H9 (cell line): ENCODE results near the gene KRT78. TPM values are rescaled to one million over a fixed set of nuclear protein-coding genes. Genes with fewer than 3 reads are reported as not detected.

Source experiments
- DNase-seq: peaks from one replicate; pipeline ENCODE4 v3.0.0-alpha.2; 2017
- H2AFZ ChIP-seq: one replicate; pipeline ENCODE4 v1.6.1; 2013; ENCODE audit warnings: mild to moderate bottlenecking, low read length, control low read depth, moderate library complexity
- H2AK5ac ChIP-seq: 2 replicates; pipeline ENCODE4 v1.6.1; 2013; ENCODE audit warnings: low read length, control low read depth, mixed read lengths; ENCODE audit not compliant: insufficient read length
- H2BK120ac ChIP-seq: one replicate; pipeline ENCODE4 v1.6.1; 2013; ENCODE audit warnings: low read depth, mild to moderate bottlenecking, low read length, control low read depth, inconsistent platforms; ENCODE audit not compliant: poor library complexity, severe bottlenecking
- H2BK12ac ChIP-seq: 2 replicates; pipeline ENCODE4 v1.6.1; 2013; ENCODE audit warnings: low read length, control low read depth, mixed read lengths, low read depth; ENCODE audit not compliant: insufficient read length
- H2BK15ac ChIP-seq: 2 replicates; pipeline ENCODE4 v1.6.1; 2013; ENCODE audit warnings: low read depth, low read length, control low read depth
- H2BK20ac ChIP-seq: one replicate; pipeline ENCODE4 v1.6.1; 2013; ENCODE audit warnings: low read depth, mild to moderate bottlenecking, low read length, control low read depth, inconsistent platforms; ENCODE audit not compliant: poor library complexity, severe bottlenecking
- H2BK5ac ChIP-seq: 2 replicates; pipeline ENCODE4 v1.6.1; 2013; ENCODE audit warnings: low read length, control low read depth, mixed read lengths; ENCODE audit not compliant: insufficient read length
- H3K14ac ChIP-seq: 2 replicates; pipeline ENCODE4 v1.6.1; 2013; ENCODE audit warnings: low read length, control low read depth; ENCODE audit not compliant: insufficient read depth
- H3K18ac ChIP-seq: 2 replicates; pipeline ENCODE4 v1.6.1; 2013; ENCODE audit warnings: low read depth, mild to moderate bottlenecking, mixed read lengths, low read length, control low read depth; ENCODE audit not compliant: insufficient read length
- H3K23ac ChIP-seq: 2 replicates; pipeline ENCODE4 v1.6.1; 2013; ENCODE audit warnings: low read length, control low read depth, mixed read lengths, low read depth; ENCODE audit not compliant: insufficient read length
- H3K23me2 ChIP-seq: 2 replicates; pipeline ENCODE4 v1.6.1; 2013; ENCODE audit warnings: low read depth, mild to moderate bottlenecking, mixed read lengths, low read length, control low read depth; ENCODE audit not compliant: insufficient read length, poor library complexity, severe bottlenecking
- H3K27ac ChIP-seq: 2 replicates; pipeline ENCODE4 v1.5.1; 2013; ENCODE audit warnings: low read length, control low read depth, mixed read lengths, low read depth; ENCODE audit not compliant: insufficient read length
- H3K27me3 ChIP-seq: 2 replicates; pipeline ENCODE4 v1.6.1; 2013; ENCODE audit warnings: low read length, control low read depth, inconsistent platforms; ENCODE audit not compliant: insufficient read depth
- H3K4ac ChIP-seq: 2 replicates; pipeline ENCODE4 v1.6.1; 2013; ENCODE audit warnings: low read depth, mild to moderate bottlenecking, control low read depth, inconsistent platforms, low read length, moderate library complexity
- H3K4me1 ChIP-seq: 2 replicates; pipeline ENCODE4 v1.6.1; 2013; ENCODE audit warnings: low read length, control low read depth, inconsistent platforms; ENCODE audit not compliant: insufficient read depth
- H3K4me2 ChIP-seq: 2 replicates; pipeline ENCODE4 v1.6.1; 2013; ENCODE audit warnings: low read length, control low read depth, mixed read lengths; ENCODE audit not compliant: insufficient read length, insufficient read depth
- H3K56ac ChIP-seq: 2 replicates; pipeline ENCODE4 v1.6.1; 2013; ENCODE audit warnings: low read depth, mild to moderate bottlenecking, mixed read lengths, low read length, control low read depth; ENCODE audit not compliant: insufficient read length
- H3K79me1 ChIP-seq: 2 replicates; pipeline ENCODE4 v1.6.1; 2013; ENCODE audit warnings: low read depth, mild to moderate bottlenecking, moderate library complexity, low read length, control low read depth, inconsistent platforms; ENCODE audit not compliant: insufficient read depth, poor library complexity, severe bottlenecking
- H3K79me2 ChIP-seq: 2 replicates; pipeline ENCODE4 v1.6.1; 2013; ENCODE audit warnings: low read length, control low read depth, inconsistent platforms; ENCODE audit not compliant: insufficient read depth
- H3K9ac ChIP-seq: 2 replicates; pipeline ENCODE4 v1.6.1; 2013; ENCODE audit warnings: low read length, control low read depth, mixed read lengths; ENCODE audit not compliant: insufficient read length; ENCODE audit errors: extremely low read depth
- H3K9me3 ChIP-seq: one replicate; pipeline ENCODE4 v1.6.1; 2013; ENCODE audit warnings: low read depth, low read length, inconsistent platforms; ENCODE audit not compliant: control insufficient read depth
- H3T11ph ChIP-seq: one replicate; pipeline ENCODE4 v1.6.1; 2013; ENCODE audit warnings: mild to moderate bottlenecking, low read length, control low read depth, inconsistent platforms
- H4K20me1 ChIP-seq: one replicate; pipeline ENCODE4 v1.6.1; 2013; ENCODE audit not compliant: control insufficient read depth, insufficient read length, insufficient read depth
- H4K5ac ChIP-seq: 2 replicates; pipeline ENCODE4 v1.6.1; 2013; ENCODE audit warnings: low read depth, mild to moderate bottlenecking, mixed read lengths, low read length, control low read depth; ENCODE audit not compliant: insufficient read length
- H4K8ac ChIP-seq: replicated peaks from 2 replicates; pipeline ENCODE4 v1.6.1; 2013; ENCODE audit warnings: low read length, control low read depth, mixed read lengths, low read depth; ENCODE audit not compliant: insufficient read length
- H4K91ac ChIP-seq: 2 replicates; pipeline ENCODE4 v1.6.1; 2013; ENCODE audit warnings: low read depth, mild to moderate bottlenecking, moderate library complexity, mixed read lengths, low read length, control low read depth; ENCODE audit not compliant: insufficient read length
- H3K27ac Mint-ChIP-seq, 3 experiments: 2 replicates in 2 of 3; 3 replicates in 1 of 3; pipeline ENCODE4 v1.8.0; 2020 to 2021; ENCODE audit warnings: mixed read lengths in 3 of 3, mild to moderate bottlenecking in 1 of 3, moderate library complexity in 1 of 3
- H3K27me3 Mint-ChIP-seq: 2 replicates; pipeline ENCODE4 v1.8.0; 2021; ENCODE audit warnings: low read depth, mild to moderate bottlenecking, moderate library complexity, mixed read lengths
- H3K36me3 Mint-ChIP-seq, 3 experiments: 2 replicates in 2 of 3; 3 replicates in 1 of 3; pipeline ENCODE4 v1.8.0; 2020 to 2021; ENCODE audit warnings: low read depth in 3 of 3, mixed read lengths in 3 of 3; ENCODE audit not compliant: insufficient read depth in 1 of 3
- H3K4me1 Mint-ChIP-seq, 2 experiments: 2 replicates each; pipeline ENCODE4 v1.8.0; 2020; ENCODE audit warnings: mixed read lengths in 2 of 2
- H3K4me3 Mint-ChIP-seq, 2 experiments: 2 replicates in 1 of 2; 3 replicates in 1 of 2; pipeline ENCODE4 v1.8.0; 2020 to 2021; ENCODE audit warnings: mild to moderate bottlenecking in 2 of 2, mixed read lengths in 2 of 2, moderate library complexity in 1 of 2
- H3K9me3 Mint-ChIP-seq, 2 experiments: 2 replicates in 1 of 2; 3 replicates in 1 of 2; pipeline ENCODE4 v1.8.0; 2020; ENCODE audit warnings: mild to moderate bottlenecking in 2 of 2, mixed read lengths in 2 of 2, moderate library complexity in 1 of 2
- CTCF ChIP-seq: fragments of 200-600 bp; sonication (generic); conservative IDR thresholded peaks from 3 replicates; pipeline ENCODE4 v1.8.0; 2021; ENCODE audit warnings: antibody characterized with exemption, mild to moderate bottlenecking
- WGBS: extraction: QIAGEN DNeasy Blood & Tissue Kit; methylation state at CpG from one replicate; pipeline ENCODE4 v1.1.7; 2013; ENCODE audit warnings: missing lambda C conversion rate, low lambda C conversion rate, mixed read lengths; ENCODE audit not compliant: insufficient read length; ENCODE audit errors: extremely low coverage; 5-methylcytosine and 5-hydroxymethylcytosine counted together
- total RNA-seq: library from RNA; stranded (reverse); gene quantifications from 2 replicates; pipeline ENCODE4 v1.2.1, GENCODE V29; 2021

KRT78 gene
- total RNA-seq, 1 experiment from 2014 or later = not detected

DNA sequence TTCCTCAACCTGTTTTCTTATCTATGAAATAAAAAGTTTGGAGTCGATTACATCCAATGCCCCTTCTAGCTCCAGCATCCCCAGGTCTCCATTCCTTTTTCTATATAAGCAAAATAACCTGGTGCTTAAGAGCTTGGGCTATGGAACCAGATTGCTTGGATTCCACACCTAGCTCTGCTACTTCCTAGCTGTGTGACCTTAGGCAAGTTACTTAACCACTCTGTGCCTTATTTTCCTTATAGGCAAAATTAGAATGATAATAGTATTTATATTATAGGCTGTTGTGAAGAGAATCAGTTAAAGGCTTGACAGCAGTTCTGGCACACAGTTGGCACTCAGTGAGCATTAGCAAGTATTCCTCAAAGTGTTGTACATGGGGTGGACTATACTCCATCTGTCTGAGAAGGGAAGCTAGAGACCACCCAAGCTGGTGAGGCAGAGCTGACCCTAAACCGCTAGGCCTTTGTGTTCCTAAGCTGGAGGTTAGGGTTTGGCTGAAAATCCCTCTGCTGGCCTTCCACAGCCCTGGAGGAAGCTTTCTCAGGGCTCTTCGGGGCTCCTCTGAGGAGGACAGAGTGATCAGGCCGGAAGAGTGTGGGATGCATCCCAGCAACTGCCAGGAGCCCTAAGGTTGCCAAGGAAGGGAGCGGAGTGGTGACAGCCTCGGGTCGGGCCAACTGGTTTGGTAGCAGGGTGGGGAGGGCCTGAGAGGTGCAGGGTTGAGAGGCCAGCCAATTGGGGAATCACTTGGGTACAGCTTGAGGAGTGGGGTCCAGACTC lies 28.9 kb downstream of the KRT78 start:
- Histone ChIP-seq H3K27ac (no peak overlapping the region), H3K79me1 (no peaks in the 10 kb centered on the region), H2AFZ (no peak overlapping the region), H3K14ac (no peak overlapping the region), H2BK5ac (no peak overlapping the region), H4K20me1 (no peaks in the 10 kb centered on the region), H4K91ac (no peak overlapping the region), H3K9me3 (no peaks in the 10 kb centered on the region), H2BK12ac (no peak overlapping the region), H2BK15ac (no peak overlapping the region), H3K79me2 (no peaks in the 10 kb centered on the region), H3T11ph (no peak overlapping the region), H2BK120ac (no peak overlapping the region), H3K9ac (no peak overlapping the region), H4K8ac (no peak overlapping the region), H3K23me2 (no peaks in the 10 kb centered on the region), H3K4ac (no peak overlapping the region), H4K5ac (no peak overlapping the region), H3K23ac (no peak overlapping the region), H3K27me3 (no peaks in the 10 kb centered on the region), H3K4me2 (no peak overlapping the region), H2AK5ac (no peak overlapping the region), H2BK20ac (no peak overlapping the region), H3K18ac (no peak overlapping the region), H3K56ac (no peak overlapping the region), H3K4me1 (no peaks in the 10 kb centered on the region)
- no peak overlapping the region for H3K4me3 Mint-ChIP-seq
- no peaks in the 10 kb centered on the region; a peak in 1 of 7 replicates for H3K36me3 Mint-ChIP-seq
- peaks cover 1% of the 10 kb centered on the region for H3K27me3 Mint-ChIP-seq
- peak overlapping the region in 1 of 3 experiments; percentile 70; a peak in 2 of 7 replicates for H3K27ac Mint-ChIP-seq
- peaks cover 3 to 7% of the 10 kb centered on the region in 2 experiments; a peak in 3 of 4 replicates for H3K4me1 Mint-ChIP-seq
- TF ChIP-seq CTCF = no peak
- DNase-seq = no peak
- no peaks in the 10 kb centered on the region for H3K9me3 Mint-ChIP-seq
- no CpG with 5 or more reads among the region's 7 CpGs for WGBS
